ENCODE data around the gene CNDP2.
"Not testable (repeated sequence)": the region's sequence is repeated elsewhere in the genome, so short reads cannot be mapped to it uniquely, and the experiment has no call there.

Gene CNDP2

DNA sequence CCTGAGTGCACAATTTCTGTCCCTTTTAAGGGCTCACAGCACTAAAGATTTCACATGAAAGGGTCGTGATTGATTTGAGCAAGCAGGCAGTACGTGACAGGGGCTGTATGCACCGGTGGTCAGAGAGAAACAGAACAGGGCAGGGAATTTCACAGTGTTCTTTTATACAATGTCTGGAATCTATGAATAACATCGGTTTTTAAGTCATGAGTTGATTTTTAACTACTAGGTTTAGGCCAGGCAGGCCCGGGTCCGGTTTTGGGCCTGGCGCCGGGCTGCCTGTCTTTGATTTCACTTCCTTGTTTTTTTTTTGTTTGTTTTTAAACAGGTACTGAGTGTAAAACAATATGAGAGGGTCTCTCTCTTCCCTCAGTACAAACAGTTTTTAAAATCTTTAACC is 4.6 kb downstream of the CNDP2 start:
- DNase-seq (ENCODE audit: low spot score) = not testable (repeated sequence)

DNA sequence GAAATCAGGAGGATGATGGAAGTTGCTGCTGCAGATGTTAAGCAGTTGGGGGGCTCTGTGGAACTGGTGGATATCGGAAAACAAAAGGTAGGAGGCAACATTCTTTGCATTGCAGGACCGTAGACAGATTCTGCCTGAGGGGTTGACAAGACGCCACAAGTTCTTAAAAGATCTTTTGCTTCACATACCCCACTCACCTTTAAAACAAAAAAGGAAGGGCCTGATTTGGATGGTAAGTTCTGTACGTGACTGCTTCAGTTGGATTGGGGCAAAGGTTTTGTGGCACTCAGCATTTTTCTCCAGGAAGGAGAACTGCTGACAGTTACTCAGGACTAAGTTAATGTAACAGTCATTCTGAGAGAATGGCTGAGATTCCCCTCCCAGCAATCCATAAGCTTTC is 5.2 kb downstream of the CNDP2 start:
- DNase-seq (ENCODE audit: low spot score) = no peak

DNA sequence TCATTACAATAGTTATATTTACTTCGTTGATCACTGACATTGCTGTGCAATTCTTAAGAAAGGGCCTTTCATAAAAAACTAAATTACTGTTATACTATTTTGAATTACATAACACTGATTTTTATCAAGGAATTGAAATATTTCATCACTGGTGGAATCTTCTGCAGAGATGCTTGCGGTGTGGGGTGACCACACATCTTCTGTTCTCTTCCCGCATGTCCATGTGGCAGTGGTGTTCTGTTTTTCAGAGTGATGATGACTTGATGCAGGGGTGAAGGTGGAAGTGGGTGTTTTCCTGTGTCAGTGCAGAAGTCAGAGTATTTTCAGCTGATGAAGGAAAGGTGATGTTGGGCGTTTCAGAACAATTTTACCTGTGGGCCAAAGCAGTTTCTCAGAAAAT is 7.0 kb downstream of the CNDP2 start:
- DNase-seq (ENCODE audit: low spot score) = no peak

DNA sequence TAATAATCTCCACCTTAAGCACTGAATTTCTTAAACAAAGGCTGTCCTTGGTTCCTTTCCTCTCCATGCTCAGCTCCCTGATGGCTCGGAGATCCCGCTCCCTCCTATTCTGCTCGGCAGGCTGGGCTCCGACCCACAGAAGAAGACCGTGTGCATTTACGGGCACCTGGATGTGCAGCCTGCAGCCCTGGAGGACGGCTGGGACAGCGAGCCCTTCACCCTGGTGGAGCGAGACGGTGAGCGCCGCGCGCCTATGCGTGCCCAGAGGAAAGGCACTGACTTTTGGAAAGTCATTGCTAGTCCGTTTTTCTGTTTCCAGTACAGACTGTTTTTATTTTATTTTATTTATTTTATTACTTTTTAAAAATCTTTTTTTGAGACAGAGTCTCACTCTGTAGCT is 9.6 kb downstream of the CNDP2 start:
- no peak for DNase-seq (ENCODE audit: low spot score)

DNA sequence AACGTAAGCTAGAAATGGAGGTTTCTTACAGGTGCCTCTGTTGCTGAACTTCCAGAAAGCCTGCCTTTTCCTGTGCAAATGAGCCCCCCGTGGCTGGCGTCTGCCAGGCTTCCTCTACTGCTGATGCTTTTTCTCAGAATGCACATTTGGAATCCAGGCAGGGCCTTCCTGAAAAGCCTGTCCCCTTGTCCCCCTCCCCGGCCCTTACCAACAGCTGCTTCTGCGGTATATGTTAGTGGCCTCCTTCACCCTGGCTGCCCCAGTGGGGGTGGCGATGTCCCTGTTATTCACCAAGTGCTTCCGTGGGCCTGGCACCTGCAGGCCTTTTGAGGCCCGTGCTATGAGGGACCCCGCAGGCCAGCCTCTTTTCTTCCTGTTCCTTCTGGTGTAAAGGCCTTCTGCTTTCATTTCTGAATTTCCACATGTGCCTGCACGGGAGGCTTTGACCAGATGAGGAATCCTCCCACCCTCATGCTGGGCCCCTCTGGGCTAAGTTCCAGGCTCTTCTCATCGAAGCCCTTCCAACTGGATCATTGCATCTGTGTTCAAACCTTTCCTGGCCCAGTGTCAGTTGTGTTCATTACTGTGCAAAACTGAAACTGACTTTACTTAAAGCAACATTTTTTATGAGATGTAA is 10.4 kb downstream of the CNDP2 start:
- DNase-seq (ENCODE audit: low spot score) = no peak

DNA sequence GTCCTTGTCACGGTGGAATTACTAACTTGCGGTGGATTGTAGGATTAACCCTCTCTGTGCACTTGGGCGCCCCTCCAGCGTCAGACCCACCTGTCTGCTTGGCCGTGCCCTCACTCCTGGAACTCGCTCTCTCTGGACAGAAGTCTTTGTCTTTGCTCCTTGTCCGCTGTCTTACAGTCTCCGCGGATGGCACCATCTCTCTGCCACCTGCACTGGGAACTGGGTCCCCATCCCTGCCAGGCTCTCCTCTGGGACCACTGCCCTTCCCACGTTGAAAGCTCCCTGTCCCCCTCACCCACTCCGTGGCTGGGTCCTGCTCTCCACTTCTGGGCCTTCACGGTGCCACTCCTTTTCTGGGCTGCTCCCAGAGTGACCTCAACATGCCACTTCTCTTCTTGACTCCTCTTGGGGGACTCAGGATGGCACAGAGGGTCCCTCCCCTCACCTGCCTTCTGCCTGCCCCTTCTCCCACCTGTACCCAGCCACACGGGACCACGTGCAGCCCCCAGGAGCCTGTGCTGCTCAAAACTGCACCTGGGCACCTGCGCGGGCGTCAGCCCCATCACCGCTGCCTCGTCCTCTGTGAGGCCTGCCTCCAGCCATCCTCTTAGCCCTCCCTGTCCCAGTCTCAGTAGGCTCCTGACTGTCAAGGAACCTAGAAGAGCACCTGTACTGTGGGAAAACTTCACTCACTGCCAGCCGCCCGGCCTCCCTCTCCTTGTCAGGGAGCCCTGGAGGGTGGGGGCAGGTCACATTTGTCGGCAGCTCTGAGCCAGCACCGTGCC is 11.1 kb downstream of the CNDP2 start:
- no peak for DNase-seq (ENCODE audit: low spot score)

DNA sequence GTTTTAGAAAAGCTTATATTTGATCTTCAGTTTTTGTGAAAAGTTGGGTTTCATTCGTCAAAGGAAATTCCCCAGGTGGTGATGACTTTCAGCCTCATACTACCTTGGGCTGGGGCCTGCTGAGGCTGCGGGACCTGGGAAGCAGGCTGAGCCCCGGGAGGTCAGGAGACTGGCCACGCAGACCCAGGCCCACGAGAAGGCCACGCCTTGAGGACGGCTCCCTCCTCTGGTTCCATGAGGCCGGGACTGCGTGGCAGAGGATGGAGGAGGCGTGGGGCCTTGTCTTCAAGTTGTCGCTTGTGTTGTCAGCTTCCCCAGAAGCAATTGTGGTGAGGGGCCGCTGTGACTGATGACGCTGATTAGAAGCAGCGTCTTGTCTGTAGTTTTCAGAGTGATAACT is 11.8 kb downstream of the CNDP2 start:
- no peak for DNase-seq (ENCODE audit: low spot score)

- no peak for DNase-seq (ENCODE audit: low spot score)
Measured at GRCh38 chr18:74508366-74508765, 12.2 kb downstream of the CNDP2 start.

- DNase-seq (ENCODE audit: low spot score) = no peak
Measured at GRCh38 chr18:74508821-74509225, 12.7 kb downstream of the CNDP2 start.

DNA sequence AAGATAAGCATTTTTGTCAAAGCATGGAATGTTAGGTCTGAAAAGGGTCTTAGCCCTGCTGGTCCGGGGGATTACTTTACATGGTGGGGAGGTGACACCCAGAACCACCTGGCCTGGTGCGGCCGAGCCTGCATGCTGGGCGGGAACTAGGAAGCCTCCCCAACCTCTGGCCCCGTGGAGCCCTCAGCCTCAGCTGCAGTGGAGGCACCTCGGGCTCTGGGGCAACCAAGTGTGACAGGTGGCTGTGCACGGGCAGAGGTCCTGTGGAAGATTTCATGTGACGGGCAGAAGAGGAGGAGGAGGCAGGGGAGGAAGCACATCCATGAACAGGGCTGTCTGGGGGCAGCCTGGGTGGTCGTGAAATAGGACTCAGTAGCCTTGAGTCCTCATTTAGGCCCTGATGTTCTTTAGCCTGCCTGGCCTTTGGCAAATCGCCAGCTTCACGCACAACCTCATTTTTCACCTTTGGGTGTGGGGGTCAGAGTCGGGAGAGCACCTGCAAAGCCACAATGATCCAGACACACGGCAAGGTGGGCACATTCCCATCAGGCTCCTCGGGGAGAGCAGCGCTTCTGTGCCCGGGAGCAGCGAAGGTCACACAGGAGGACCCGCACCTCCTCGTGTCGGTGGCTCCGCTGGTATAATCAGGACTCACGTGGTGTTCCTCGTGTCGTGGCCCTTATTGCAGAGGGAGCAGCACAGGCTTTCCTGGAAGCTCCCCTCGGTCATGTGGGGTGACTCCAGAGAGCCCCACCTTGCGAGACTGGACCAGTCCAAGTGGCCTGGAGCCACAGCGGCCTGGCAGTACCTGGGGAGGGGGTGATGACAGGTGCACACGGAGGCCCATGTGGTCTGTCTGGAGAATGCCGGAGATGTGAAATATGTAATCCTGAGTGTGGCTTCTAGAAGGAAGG is 13.9 kb downstream of the CNDP2 start:
- DNase-seq (ENCODE audit: low spot score) = no peak

DNA sequence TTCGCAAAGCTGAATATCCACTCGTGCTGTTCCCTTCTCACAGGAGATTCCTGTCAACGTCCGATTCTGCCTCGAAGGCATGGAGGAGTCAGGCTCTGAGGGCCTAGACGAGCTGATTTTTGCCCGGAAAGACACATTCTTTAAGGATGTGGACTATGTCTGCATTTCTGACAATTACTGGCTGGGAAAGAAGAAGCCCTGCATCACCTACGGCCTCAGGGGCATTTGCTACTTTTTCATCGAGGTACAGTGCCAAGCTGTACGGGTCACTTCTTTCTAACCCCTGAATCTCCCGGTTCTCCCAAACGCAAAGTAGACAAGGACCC is 14.6 kb downstream of the CNDP2 start:
- no peak for DNase-seq (ENCODE audit: low spot score)

DNA sequence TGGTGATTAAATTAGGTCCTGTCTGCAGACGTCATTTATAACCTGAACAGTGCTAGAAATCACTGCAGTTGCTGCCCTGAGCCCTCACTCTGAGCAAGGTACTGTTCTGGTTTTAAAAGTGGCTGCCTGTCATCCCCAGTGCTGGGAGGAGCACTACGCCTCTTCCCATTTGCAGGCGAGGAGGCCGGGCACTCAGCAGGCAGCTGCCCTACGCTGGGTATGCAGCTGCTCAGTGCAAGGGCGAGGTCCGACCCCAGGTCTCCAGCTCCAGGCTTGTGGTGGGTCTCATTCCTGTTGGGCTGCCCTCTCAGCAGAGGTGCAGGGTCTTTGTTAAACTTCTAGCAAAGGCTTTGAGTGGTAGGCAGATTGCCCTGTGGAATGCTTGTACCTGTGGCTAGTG is 15.7 kb downstream of the CNDP2 start:
- no peak for DNase-seq (ENCODE audit: low spot score)

- DNase-seq (ENCODE audit: low spot score) = no peak
Measured at GRCh38 chr18:74512321-74513053, 16.3 kb downstream of the CNDP2 start.

- DNase-seq (ENCODE audit: low spot score) = no peak
Measured at GRCh38 chr18:74513149-74513882, 17.2 kb downstream of the CNDP2 start.

- no peak for DNase-seq (ENCODE audit: low spot score)
Measured at GRCh38 chr18:74513883-74514205, 17.7 kb downstream of the CNDP2 start.

- DNase-seq (ENCODE audit: low spot score) = no peak
Measured at GRCh38 chr18:74514860-74515495, 18.8 kb downstream of the CNDP2 start.

DNA sequence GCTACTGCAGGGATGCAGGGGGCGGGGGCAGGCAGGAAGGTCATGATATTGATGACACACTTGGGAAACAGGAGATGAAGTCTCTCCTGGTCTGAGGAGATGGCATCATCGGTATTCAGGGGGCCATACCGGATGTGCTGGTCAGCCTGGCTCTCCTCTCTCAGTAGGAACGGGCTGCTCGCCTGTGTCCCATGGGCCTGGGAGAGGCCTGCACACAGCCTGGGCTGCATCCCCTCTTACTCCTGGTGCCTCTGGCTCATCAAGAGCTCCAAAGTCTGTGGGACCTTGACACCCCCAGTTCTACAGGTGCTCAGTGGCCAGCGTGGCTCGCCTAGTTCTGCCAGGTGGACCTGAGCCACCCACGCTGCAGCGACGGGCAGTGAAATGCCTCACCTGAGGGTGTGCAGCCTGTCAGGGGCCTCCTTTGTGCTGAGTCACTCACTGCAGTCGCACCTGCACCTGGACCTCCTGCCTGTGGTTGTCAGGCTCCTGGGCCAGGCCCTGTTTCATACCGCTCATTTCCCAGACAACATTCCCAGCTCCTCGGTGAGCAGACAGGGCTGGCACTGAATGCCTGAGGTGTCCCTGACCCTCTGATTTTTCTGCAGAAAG is 19.6 kb downstream of the CNDP2 start:
- DNase-seq (ENCODE audit: low spot score) = no peak

- DNase-seq (ENCODE audit: low spot score) = no peak
Measured at GRCh38 chr18:74516271-74517235, 20.4 kb downstream of the CNDP2 start.

GRCh38 chr18:74517236-74517630 is 21.1 kb downstream of the CNDP2 start:
- DNase-seq (ENCODE audit: low spot score) = no peak
